Hypothalamus (tissue), 51 donors: ENCODE data around the gene HMG20B.
A peak's percentile ranks its signal among the peaks of the same experiment; 100 is the strongest.

Experiments
- DNase-seq, 51 donors: peaks; one replicate each; lab custom pipeline; 2025; lab: John Stamatoyannopoulos, UW

The HMG20B gene

DNA sequence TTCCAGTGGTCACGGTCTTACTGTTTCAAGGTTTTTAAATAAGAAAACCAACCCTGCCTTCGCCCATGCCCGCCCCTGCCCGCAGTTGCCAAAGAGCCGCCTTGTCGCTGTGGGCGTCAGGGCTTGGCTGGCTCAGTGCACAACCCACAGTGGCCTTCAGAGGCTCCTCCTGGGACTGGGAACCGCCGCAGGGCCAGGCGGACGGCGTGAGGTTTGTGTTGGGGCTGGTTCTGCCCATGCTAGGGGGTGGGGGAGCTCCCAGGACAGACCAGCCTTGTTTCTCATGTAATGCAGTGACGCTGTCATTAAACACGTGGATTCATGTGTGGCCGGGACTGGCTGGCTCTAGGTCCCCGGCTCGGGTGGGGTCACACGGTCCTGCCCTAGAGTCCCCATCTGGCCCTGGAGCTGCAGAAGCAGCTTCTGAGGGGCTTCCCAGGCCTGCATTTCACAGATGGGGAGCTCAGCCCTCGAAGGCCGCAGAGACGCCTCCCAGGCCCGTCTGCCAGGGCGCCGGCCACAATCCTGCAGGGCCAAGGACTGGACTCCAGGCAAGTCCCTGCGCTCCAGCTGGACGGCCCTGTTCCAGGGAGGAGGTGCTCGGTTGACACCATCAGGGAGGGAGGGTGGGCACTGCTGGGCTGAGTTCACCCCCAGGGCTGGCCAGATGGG lies 36.2 kb upstream of the HMG20B start:
- DNase-seq = peak in 36 of 51 donors; percentile 9 to 86 (median 61)

DNA sequence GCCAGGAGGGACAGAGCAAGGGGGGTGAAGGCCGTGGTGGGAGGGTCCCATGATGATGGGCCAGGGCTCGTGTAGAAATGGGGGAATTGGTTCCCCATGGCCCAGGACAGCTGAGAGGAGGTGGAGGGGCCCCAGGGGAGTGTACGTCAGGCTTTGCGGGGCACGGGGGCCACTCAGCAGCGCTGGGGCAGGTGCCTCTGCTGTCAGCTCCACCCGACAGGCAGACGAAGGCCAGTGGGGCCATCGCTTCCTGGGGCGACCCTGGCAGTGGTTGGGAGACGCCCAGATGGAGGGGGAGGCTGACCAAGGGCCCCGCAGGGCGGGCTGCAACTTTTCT lies 35.7 kb upstream of the HMG20B start:
- no peak for DNase-seq

- DNase-seq = peak in 3 of 51 donors; percentile 15 to 34 (median 24)
Observed at GRCh38 chr19:3537438-3538240, 35.1 kb upstream of the HMG20B start.

- no peak for DNase-seq
Observed at GRCh38 chr19:3538258-3538929, 34.4 kb upstream of the HMG20B start.

DNA sequence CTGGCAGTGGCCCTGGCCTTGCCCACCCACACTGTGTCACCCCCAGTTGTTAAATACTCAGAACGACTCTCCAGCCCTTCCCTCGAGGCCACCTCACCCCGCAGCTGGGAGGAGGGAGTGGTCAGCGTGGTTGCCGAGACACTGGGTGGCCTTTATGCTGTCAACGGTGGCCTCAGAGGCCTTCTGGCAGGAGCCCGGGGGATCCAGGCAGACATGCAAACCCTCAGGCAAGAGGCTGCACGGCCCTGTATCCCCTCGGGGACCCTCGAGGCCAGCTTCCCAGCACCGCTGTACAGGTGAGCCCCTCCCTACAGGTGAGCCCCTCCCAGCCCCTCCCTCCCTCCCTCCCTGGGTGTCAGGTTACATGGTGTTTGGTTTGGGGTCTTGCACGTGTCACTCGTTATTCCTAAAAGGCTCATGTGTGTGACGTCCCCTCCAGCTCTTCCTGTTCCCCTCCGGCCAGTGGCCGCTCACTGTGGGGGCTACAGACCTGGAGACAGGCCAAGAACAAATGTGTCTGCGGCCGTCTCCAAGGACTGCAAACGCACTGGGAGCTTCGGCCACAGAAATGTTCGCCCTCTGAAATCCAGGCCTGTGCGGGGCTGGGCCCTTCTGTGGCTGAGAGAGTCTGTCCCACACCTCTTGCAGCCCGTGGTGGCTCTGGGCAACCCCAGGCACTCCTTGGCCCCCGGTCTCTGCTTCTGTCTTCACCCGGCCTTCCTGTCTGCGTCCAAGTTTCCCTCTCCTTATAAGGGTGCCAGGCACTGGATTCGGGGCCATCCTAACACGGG lies 33.6 kb upstream of the HMG20B start, which contains the start of gene TEKTIP1:
Gene TEKTIP1 (plus strand): TSS at position 210 of the 791 bp plus-strand sequence. CDS start 4 bp downstream, at position 214.
- peak in 12 of 51 donors; percentile 4 to 60 (median 33) for DNase-seq

DNA sequence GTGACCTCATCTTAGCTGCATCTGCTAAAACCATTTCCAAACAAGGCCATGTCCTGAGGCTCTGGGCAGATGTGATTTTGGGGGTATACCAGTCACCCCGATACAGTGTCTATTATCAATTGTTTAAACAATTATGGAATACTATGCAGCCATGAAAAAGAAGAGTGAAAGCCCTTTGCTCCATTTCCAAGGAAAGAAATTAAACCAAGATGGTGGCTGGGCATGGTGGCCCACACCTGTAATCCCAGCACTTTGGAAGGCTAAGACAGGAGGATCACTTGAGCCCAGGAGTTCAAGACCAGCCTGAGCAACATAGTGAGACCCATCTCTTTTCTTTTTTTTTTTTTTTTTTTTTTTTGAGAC lies 33.0 kb upstream of the HMG20B start:
- no peak for DNase-seq

GRCh38 chr19:3543150-3544057 lies 29.3 kb upstream of the HMG20B start:
- peak in 34 of 51 donors; percentile 20 to 85 (median 56) for DNase-seq

DNA sequence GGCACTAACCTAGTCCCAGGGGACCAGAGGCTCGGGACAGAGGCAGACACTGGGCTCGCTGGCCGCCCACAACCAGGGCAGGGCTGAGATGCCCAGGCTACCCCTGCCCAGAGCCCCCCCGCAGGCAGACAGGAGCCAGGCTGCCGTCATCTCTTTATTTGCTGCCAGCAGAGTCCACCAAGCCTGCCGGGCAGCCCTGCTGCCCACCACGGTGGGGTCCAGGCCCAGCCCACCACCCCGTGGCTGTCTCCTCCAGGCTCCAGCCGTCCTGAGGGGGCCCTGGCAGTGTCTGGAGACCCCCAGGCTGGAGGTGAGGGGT lies 28.7 kb upstream of the HMG20B start:
- peak in 5 of 51 donors; percentile 13 to 41 (median 22) for DNase-seq

DNA sequence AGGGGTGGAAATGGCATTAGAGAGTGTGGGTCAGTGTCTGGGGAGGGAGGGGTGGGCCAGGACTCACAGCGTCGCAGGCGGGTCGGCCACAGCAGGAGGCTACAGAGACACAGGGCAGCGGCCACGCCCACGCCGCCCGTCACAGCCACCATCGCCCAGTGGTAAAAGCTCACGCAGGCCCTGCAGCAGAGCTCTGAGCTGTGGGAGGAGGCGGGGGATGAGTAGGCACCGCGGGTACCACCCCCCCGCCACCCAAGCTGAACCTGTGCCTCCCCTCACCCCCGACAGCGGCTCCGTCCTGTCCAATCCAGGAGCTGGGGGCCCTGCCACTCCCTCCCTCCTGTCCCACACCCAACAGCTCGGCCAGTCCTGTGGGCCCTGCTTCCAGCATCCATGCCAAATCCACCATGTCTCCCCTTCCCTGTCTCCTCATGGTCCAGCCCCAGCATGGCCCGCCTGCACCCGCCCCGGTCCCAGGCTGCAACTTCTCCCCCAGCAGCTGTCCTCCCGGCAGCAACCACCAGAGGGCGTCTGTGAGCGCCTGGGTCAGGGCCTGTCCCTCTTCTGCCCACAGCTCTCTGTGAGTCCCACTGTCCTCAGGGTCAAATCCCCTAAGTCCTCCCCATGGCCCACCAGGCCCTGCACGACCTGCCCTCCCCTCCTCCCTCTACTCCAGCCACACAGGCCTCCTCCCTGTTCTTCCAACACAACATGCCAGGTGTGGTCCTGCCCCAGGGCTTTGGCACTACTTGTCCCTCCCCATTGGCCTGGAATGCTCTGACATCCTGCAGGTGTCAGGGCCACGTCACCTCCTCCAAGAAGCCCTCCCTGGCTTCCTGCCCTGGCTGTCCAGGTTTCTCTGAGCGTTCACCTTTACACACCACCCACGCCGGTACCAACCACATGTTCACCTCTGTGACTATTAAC lies 27.7 kb upstream of the HMG20B start:
- DNase-seq = peak; percentile 17 to 92 (median 75)

- no peak for DNase-seq
Observed at GRCh38 chr19:3545669-3546034, 27.1 kb upstream of the HMG20B start.

DNA sequence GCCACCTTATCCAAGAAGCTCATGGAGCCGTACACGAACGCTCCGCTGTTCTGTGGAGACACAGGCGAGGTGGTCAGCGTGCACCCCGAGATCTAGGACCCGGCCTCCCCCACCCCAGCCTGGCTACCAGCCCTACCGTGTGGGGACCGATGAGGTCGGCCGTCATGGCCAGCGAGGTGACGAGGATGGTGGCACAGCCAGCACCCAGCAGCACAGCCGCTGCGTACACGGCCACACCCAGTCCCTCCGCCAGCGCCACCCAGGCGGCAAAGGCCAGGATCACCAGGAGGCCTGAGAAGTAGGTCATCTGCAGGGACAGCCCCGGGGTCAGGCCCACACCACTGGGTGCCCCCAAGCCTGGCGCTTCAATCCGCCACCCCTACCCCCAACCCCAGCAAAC lies 26.6 kb upstream of the HMG20B start:
- DNase-seq = peak in 1 of 51 donors; percentile 10

DNA sequence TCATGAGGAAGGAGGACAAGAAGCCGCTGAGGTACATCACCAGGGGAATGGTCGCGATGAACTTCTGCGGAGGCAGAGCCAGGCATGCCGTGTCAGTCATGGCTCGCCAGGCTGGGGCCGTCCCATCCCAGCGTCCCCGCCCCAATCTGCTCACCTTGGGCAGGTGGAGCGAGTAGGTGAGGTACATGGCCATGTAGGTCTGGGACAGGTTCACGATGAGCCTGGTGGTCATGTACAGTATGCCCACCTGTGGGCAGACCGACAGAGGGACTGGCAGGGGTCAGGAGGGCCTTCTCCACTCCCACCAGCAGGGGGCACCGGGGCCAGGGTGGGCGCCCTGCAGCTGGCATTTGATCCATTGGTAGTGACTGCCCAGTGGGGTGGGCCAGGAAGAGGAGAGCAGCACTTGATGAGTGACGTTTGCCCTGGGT lies 25.4 kb upstream of the HMG20B start:
- DNase-seq = peak in 1 of 51 donors; percentile 18

DNA sequence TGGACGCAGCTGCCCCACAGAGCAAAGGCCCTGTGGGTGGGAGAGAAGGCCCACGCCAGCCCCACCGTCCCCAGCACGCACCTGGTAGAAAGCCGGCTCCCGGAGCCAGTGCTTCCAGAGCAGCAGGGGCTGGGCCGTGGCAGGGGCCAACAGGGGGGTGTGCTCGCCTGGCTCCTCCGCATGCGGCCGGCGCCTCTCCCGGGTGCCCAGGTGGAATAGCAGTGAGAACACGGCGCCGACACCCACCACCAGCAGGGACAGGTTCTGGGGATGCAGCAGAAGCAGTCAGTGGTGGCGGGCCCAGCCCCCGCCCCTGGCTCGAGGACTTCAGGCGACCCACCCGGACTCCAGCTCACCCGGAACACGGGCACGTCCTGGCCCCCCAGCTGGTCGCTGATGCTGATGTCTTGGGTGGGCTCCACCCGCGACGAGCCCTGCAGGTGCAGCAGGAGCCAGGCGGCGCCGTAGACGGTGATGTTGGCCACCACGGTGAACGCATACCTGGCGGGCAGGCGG lies 24.9 kb upstream of the HMG20B start:
- no peak for DNase-seq

DNA sequence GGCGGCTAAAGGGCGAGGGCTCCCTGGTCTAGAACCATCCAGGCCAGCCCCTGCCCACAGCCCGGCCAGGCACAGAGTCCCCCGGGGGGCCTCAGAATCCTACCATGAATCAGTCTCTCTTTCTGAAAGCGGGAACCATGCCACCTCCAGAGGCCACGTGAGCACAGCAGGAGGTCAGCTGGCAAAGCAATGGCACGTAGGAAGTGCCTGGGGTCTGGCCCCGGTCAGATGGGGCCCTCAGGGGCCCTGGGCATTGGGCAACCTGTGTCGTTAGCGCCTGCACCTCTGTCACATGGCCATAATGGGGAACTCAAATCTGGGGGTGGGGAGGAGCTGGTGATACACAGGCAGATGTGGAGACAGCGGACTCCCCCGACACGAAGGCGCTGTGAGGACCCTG lies 24.1 kb upstream of the HMG20B start:
- DNase-seq = peak in 29 of 51 donors; percentile 6 to 76 (median 43)

DNA sequence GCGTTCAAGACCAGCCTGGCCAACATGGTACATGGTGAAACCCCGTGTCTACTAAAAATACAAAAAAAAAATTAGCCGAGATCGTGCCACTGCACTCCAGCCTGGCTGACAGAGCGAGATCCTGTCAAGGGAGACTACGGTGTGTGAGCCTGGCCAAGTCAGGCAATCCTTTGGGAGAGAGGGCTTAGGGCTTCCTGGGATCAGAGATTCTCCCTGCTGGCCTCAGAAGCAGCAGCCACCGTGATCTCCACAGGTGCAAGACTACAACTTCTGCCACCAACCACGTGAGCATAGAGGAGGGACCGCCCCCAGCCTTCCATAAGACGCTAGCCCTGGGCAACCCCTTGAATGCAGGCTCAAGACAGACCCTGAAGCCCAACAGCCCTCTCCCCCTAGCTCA lies 22.9 kb upstream of the HMG20B start:
- no peak for DNase-seq

DNA sequence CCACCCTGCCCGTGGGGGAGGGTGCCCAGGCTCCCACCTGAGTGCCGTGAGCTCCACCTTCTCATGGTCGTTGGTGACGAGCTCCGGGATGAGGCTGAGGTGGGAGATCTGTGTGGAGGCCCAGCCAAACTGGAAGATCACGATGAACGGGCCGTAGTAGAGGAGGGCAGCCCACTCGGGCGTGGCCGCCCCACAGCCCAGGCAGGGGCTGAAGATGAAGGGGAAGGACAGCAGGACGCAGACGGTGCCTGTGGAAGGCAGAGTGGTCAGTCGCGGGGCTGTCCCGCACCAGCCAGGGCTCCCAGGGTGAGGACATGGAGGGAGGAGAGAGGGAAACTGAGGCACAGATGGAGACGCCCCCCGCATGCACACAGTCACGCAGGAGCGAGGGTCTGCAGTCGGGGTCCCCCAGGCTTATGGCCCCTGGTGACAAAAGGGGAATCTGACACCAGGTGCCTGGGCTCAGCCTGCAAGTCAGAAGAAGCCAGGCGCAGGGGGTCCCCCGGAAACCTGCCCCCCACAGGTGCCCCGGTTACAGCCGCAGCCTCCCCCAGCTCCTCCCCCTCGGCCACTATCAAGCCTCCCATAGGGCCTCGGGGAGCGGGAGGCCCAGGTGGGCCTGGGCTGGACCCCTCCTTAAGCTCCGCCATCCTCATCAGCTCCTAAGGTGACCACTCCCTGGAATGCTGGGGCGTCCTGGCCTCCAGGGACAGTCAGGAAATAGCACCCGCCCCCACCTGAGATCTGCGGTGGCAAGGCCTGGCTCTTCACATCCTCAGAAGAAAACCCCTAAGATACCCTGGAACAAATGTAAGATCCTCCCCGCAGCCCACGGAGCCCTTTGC lies 21.6 kb upstream of the HMG20B start:
- DNase-seq = no peak

DNA sequence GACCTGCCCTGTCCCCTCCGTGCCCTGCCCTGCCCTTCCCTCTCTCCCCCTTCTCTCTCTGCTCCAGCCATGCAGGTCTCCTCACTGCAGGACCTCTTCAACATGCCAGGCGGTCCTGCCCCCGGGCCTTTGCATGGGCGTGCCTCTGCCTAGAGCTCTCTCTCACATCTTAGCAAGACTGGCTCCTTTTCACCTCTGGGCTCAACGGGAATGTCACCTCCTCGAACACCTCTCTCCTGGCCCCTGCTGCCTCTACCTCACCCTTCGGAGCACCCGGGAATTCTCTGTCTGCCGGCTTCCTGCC lies 21.0 kb upstream of the HMG20B start:
- DNase-seq = no peak
